OCI-LY1 (cell line): ENCODE results near the gene PCBP3.

Experiments
- H2AFZ ChIP-seq: fragments of 200-600 bp; sonication (generic), shearing (Covaris generic); 2 replicates; pipeline ENCODE4 v1.6.0; 2014; ENCODE audit warnings: antibody characterized with exemption, mild to moderate bottlenecking, low read length
- H3F3A ChIP-seq: fragments of 200-600 bp; sonication (generic), shearing (Covaris generic); 2 replicates; pipeline ENCODE4 v1.6.0; 2014; ENCODE audit warnings: mild to moderate bottlenecking, antibody characterized with exemption, low read length, moderate library complexity; ENCODE audit not compliant: insufficient read depth
- H3K27ac ChIP-seq: fragments of 200-600 bp; sonication (generic); 2 replicates; pipeline ENCODE4 v1.5.1; 2014; ENCODE audit warnings: low read length, mixed run types, mild to moderate bottlenecking, low read depth; ENCODE audit not compliant: poor library complexity, severe bottlenecking
- H3K27me3 ChIP-seq: fragments of 200-600 bp; sonication (generic); 2 replicates; pipeline ENCODE4 v1.6.0; 2014; ENCODE audit warnings: antibody characterized with exemption, mild to moderate bottlenecking, low read length, moderate library complexity; ENCODE audit not compliant: insufficient read depth
- H3K36me3 ChIP-seq: fragments of 200-600 bp; sonication (generic); 2 replicates; pipeline ENCODE4 v1.6.1; 2014; ENCODE audit warnings: mild to moderate bottlenecking, antibody characterized with exemption, low read length, moderate library complexity, mixed read lengths; ENCODE audit not compliant: insufficient read depth
- H3K4me1 ChIP-seq: fragments of 200-600 bp; sonication (generic); 2 replicates; pipeline ENCODE4 v1.5.1; 2014; ENCODE audit warnings: mild to moderate bottlenecking, low read length, moderate library complexity; ENCODE audit not compliant: insufficient read depth, severe bottlenecking
- H3K4me2 ChIP-seq: fragments of 200-600 bp; sonication (generic), shearing (Covaris generic); 2 replicates; pipeline ENCODE4 v1.6.1; 2014; ENCODE audit warnings: low read length
- H3K4me3 ChIP-seq: fragments of 200-600 bp; sonication (generic); 2 replicates; pipeline ENCODE4 v1.5.1; 2014; ENCODE audit warnings: low read length, low read depth, mild to moderate bottlenecking, mixed read lengths; ENCODE audit not compliant: poor library complexity, severe bottlenecking
- H3K79me2 ChIP-seq: fragments of 200-600 bp; shearing (Covaris generic); 2 replicates; pipeline ENCODE4 v1.6.1; 2016; ENCODE audit warnings: mixed run types, low read length, mixed read lengths; ENCODE audit not compliant: insufficient read depth
- H3K9ac ChIP-seq: fragments of 200-600 bp; sonication (generic), shearing (Covaris generic); 2 replicates; pipeline ENCODE4 v1.6.1; 2014; ENCODE audit warnings: mild to moderate bottlenecking, low read length, mixed read lengths
- H3K9me2 ChIP-seq: fragments of 200-600 bp; sonication (generic), shearing (Covaris generic); 2 replicates; pipeline ENCODE4 v1.6.1; 2014; ENCODE audit warnings: low read depth, mild to moderate bottlenecking, low read length, mixed read lengths
- H3K9me3 ChIP-seq: fragments of 200-600 bp; shearing (Covaris generic); 2 replicates; pipeline ENCODE4 v1.6.1; 2014; ENCODE audit warnings: low read length, mixed read lengths
- H4K20me1 ChIP-seq: fragments of 200-600 bp; sonication (generic), shearing (Covaris generic); 2 replicates; pipeline ENCODE4 v1.6.0; 2016; ENCODE audit warnings: mild to moderate bottlenecking, low read length; ENCODE audit not compliant: insufficient read depth
- EZH2 ChIP-seq: fragments of 200-600 bp; sonication (generic), shearing (Covaris generic); IDR thresholded peaks from 2 replicates; pipeline ENCODE4 v1.8.0; 2017; ENCODE audit warnings: borderline replicate concordance, mixed run types, mild to moderate bottlenecking, antibody characterized with exemption, low read length, moderate library complexity, mixed read lengths
- TF ChIP-seq, protein P1 (sequence below): fragments of 200-600 bp; sonication (generic), shearing (Covaris generic); IDR thresholded peaks from 2 replicates; pipeline ENCODE4 v1.5.1; 2017; ENCODE audit warnings: mild to moderate bottlenecking, antibody characterized with exemption, low read length, moderate library complexity, mixed read lengths

The PCBP3 gene

DNA sequence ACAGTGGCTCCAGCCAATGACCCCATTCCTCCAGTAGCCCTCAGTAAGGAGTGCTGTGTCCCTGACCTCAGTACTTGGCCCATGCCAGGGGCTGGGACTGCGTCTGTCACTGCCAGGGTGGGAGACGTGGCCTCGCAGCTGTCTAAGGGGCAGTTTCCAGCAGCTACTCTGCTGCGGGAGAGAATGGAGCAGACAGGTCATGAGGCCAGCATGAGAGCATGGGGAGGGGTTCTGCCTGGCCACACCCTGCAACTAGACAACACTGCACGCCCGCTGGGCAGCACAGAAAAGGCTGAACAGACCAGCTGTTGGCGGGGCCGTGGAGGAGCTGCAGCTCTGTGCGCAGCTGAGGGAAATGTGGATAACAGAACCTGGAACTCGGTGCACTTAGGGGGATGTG, 246.4 kb downstream of the PCBP3 start:
- H3K9ac ChIP-seq, result no peak overlapping the region
- no peaks in the 10 kb centered on the region for H3F3A ChIP-seq
- no peak overlapping the region for H3K27ac ChIP-seq
- no peaks in the 10 kb centered on the region for H3K4me1 ChIP-seq
- H3K79me2 ChIP-seq, result no peaks in the 10 kb centered on the region
- H3K4me3 ChIP-seq, result no peak overlapping the region
- H3K4me2 ChIP-seq, result no peak overlapping the region
- TF ChIP-seq, protein P1, sequence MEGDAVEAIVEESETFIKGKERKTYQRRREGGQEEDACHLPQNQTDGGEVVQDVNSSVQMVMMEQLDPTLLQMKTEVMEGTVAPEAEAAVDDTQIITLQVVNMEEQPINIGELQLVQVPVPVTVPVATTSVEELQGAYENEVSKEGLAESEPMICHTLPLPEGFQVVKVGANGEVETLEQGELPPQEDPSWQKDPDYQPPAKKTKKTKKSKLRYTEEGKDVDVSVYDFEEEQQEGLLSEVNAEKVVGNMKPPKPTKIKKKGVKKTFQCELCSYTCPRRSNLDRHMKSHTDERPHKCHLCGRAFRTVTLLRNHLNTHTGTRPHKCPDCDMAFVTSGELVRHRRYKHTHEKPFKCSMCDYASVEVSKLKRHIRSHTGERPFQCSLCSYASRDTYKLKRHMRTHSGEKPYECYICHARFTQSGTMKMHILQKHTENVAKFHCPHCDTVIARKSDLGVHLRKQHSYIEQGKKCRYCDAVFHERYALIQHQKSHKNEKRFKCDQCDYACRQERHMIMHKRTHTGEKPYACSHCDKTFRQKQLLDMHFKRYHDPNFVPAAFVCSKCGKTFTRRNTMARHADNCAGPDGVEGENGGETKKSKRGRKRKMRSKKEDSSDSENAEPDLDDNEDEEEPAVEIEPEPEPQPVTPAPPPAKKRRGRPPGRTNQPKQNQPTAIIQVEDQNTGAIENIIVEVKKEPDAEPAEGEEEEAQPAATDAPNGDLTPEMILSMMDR, result no peak
- peaks cover 3% of the 10 kb centered on the region; the same call in 1 of the 2 replicates for H3K27me3 ChIP-seq
- H2AFZ ChIP-seq, result no peak overlapping the region
- H4K20me1 ChIP-seq, result no peaks in the 10 kb centered on the region
- no peaks in the 10 kb centered on the region for H3K9me3 ChIP-seq
- no peaks in the 10 kb centered on the region for H3K36me3 ChIP-seq
- no peaks in the 10 kb centered on the region for H3K9me2 ChIP-seq

DNA sequence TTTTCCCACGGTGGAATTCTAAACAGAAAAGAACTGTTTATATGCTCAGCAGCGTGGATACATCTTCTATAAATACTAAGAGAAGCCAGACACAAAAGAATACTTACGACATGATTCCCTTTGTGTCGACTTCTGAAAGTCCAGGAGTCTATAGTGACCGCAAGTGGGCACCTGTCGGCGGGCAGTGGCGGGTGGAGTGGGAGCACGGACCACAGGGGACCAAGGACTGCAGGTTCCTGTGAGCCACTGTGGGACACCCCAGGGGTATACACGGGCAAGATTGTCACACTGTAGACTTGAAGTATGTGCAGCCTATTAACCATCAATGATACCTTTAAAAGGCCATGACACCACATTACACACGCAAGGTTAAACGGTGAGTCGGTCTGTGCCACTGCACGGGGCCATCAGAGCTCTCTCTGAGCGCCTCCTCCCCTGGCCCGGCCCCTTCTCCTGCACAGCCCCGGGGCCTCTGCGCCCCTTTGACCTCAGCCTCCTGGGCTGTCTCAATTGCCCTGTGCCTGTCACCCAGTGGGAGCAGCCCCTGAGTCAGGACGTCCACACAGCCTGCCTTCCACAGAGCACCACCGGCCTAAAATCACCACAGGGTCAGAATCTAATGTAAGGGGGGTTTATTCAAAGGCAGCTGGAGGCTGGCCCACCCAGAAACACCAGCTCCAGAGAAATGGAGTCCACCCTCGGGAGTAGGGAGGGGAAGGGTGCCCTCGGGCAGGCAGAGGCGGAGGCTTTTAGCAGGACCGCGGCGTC, 248.0 kb downstream of the PCBP3 start:
- Histone ChIP-seq H3K4me3 (no peak overlapping the region), H3K9me2 (no peaks in the 10 kb centered on the region), H4K20me1 (no peaks in the 10 kb centered on the region), H3K27ac (no peak overlapping the region), H3K27me3 (peaks cover 3% of the 10 kb centered on the region; the same call in 1 of the 2 replicates), H3K36me3 (no peaks in the 10 kb centered on the region), H3K79me2 (no peaks in the 10 kb centered on the region), H2AFZ (no peak overlapping the region), H3K4me2 (no peak overlapping the region), H3K9ac (no peak overlapping the region), H3K9me3 (no peaks in the 10 kb centered on the region), H3K4me1 (no peaks in the 10 kb centered on the region), H3F3A (no peaks in the 10 kb centered on the region)
- TF ChIP-seq, protein P1, result no peak
- TF ChIP-seq EZH2, result no peak

DNA sequence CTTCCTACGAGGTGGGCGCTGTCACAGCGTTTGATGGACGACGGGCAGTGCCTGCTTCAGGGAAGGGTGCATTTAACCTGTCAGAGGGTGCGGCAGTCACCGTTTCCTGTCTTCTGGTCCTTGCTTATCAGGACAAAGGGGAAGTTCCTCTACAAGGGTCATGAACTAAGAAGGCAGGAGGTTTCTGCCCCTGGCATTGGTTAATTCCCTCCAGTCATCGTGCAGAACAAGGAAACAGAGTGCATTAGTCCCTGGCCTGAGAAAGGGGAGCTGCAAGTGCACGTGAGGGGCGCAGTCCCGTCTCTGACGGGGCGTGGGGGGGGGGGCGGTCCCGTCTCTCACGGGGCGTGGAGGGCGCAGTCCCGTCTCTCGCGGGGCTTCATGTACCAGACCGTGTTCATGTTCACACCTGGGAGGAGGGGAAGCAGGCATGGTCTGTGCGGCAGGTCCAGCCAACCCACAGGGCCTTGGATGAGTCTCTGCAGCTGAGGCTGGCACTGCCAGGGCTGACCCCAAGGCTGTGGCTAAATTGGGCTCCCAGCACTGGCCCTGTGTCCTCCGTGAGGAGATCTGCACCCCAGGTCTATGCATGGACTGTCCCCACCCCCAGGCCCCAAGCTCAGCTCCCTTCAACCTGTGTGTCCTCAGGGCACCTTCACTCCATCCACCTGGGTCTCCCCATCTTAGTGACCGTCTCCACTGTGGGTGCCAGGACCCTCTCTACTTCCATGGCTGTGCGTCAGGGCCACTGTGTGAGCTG, 248.8 kb downstream of the PCBP3 start:
- no peaks in the 10 kb centered on the region for H3K4me1 ChIP-seq
- H3K9me3 ChIP-seq, result no peaks in the 10 kb centered on the region
- no peak overlapping the region for H2AFZ ChIP-seq
- no peaks in the 10 kb centered on the region for H3F3A ChIP-seq
- no peak overlapping the region for H3K27ac ChIP-seq
- no peaks in the 10 kb centered on the region for H4K20me1 ChIP-seq
- no peak overlapping the region for H3K4me3 ChIP-seq
- no peaks in the 10 kb centered on the region for H3K36me3 ChIP-seq
- H3K9ac ChIP-seq, result no peak overlapping the region
- H3K27me3 ChIP-seq, result peaks cover 3% of the 10 kb centered on the region; the same call in 1 of the 2 replicates
- H3K4me2 ChIP-seq, result no peak overlapping the region
- H3K9me2 ChIP-seq, result no peaks in the 10 kb centered on the region
- H3K79me2 ChIP-seq, result no peaks in the 10 kb centered on the region
- TF ChIP-seq, protein P1, result no peak
